HS-5 (cell line): ENCODE measurements around the gene CBLN3.

ENCODE experiments used
- DNase-seq: peaks from one replicate; pipeline ENCODE4 v3.0.0-alpha.2; 2012; ENCODE audit warnings: low read depth

Gene CBLN3

DNA sequence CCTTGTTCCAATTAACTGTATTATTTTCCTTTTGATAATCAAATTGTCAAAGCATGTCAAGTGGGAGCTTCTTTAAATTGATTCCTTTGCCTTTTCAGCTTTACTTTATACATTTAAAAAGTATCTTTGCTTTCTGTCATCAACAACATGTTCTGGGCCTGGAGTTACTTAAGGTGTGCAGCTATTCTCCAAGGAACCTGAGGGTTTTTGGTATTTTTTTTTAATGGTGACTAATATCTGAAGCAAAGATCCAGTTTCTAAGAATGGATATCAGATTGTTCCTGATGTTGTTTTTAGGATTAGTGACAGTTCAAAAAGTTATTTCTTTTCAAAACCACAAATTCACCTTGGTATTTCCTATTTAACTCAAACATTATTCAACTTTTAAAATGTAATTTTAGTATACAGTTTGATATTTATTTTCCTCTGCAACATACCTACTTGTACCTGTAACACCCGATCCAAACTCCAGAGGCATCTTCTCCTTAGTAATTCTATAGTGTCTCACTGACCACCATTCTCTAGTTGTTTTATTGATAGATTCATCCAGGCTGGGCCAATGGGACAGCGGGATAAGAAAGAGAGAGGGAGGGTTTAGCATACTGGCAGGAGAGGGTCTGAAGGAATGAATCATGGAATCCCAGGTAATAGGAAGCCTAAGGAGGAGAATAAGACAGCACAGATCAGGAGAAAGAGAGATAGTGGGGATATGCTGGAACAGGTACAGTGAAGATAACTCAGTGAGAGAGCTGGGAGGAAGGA, 3.1 kb downstream of the CBLN3 start:
- DNase-seq: no peak

GRCh38 chr14:24425704-24426103, 3.8 kb downstream of the CBLN3 start:
- no peak for DNase-seq

GRCh38 chr14:24422694-24423601, 6.5 kb downstream of the CBLN3 start:
- no peak for DNase-seq

DNA sequence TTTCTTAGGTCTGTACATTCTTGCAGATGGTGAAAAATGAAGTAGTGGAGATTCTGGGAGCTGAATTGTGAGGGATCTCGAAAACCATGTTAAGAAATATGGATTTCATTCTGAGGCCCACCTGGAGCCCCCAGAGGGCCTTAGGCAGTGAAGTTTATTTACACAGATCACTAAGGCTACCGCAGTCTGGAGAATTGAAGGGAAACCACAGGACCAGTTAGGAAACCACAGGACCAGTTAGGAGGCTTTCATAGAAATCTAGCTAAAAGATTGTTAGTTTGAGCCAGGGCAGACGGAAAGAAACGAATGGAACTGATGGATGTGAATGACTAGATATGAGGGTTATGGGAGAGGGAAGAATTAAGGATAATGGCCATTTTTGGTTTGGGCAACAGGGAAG, 7.2 kb downstream of the CBLN3 start:
- DNase-seq: no peak

GRCh38 chr14:24418492-24418873, 11.0 kb downstream of the CBLN3 start:
- DNase-seq: no peak

- no peak for DNase-seq
These were observed 11.5 kb downstream of the CBLN3 start for GRCh38 chr14:24417832-24418491.

DNA sequence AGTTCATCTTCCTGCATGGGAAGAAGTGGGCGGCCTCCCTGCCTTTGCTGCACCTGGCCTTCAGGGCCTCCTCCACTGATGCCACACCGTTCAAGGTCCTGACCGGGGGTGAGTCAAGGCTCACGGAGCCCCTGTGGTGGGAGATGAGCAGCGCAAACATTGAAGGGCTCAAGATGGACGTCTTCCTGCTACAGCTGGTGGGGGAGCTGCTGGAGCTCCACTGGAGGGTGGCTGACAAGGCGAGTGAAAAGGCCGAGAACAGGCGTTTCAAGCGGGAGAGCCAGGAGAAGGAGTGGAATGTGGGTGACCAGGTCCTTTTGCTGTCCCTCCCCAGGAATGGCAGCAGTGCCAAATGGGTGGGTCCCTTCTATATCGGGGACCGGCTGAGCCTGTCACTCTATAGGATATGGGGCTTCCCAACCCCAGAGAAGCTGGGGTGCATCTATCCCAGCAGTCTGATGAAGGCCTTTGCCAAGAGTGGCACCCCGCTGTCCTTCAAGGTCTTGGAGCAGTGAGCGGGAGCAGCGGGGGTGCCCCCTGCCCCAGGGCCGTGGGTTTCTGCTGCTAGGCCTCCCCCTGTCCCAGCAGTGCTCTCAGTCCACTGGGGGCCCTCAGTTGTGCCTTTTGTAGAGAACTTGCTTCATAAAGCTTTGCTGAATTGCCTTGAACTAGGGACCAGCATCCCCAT, 12.4 kb downstream of the CBLN3 start:
- DNase-seq: no peak

DNA sequence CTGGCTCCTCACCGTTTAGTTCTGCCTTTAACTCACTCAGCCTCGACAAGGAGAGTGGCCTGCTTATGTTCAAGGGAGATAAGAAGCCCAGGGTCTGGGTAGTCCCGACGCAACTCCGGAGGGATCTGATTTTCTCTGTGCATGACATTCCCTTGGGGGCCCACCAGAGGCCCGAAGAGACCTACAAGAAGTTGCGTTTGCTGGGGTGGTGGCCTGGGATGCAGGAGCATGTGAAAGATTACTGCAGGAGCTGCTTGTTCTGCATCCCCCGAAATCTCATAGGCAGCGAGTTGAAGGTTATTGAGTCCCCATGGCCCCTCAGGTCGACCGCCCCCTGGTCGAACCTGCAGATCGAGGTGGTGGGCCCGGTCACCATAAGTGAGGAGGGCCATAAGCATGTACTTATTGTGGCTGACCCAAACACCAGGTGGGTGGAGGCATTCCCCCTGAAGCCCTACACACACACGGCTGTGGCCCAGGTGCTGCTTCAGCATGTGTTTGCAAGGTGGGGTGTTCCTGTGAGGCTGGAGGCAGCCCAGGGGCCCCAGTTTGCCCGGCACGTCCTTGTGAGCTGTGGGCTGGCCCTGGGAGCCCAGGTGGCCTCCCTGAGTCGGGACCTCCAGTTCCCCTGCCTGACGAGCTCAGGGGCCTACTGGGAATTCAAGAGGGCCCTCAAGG, 13.1 kb downstream of the CBLN3 start:
- DNase-seq: no peak

GRCh38 chr14:24415421-24416253, 13.8 kb downstream of the CBLN3 start:
- DNase-seq: no peak

GRCh38 chr14:24414732-24415420, 14.6 kb downstream of the CBLN3 start:
- DNase-seq: no peak

- no peak for DNase-seq
These were observed 15.4 kb downstream of the CBLN3 start for GRCh38 chr14:24414077-24414476.

- DNase-seq: no peak
These were observed 17.8 kb downstream of the CBLN3 start for GRCh38 chr14:24411443-24412389.

DNA sequence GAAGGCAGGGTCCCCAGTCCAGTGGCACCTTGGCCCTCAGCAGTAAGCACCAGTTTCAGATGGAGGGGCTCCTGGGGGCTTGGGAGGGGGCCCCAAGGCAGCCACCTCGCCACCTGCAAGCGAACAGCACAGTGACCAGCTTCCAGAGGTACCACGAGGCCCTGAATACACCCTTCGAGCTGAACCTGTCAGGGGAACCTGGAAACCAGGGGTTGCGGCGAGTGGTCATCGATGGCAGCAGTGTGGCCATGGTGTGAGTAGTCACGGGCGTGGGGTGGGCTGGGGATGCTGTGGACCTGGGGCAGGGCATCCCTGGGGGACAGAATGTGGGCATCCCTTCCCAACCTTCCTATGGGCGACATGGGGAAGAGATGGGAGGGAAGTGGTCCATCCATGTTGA, 19.5 kb downstream of the CBLN3 start:
- no peak for DNase-seq

DNA sequence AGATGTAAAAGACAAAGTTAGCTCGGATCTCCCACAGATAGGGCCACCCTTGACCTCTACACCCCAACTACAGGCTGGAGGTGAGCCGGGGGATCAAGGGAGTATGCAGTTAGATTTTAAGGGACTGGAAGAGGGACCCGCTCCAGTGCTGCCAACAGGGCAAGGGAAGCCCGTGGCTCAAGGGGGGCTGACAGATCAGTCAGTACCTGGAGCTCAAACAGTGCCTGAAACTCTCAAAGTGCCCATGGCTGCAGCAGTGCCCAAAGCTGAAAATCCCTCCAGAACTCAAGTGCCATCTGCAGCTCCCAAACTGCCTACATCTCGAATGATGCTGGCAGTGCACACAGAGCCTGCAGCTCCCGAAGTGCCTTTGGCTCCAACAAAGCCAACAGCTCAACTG, 20.3 kb downstream of the CBLN3 start:
- no peak for DNase-seq

- no peak for DNase-seq
These were observed 20.7 kb downstream of the CBLN3 start for GRCh38 chr14:24408764-24409163.

DNA sequence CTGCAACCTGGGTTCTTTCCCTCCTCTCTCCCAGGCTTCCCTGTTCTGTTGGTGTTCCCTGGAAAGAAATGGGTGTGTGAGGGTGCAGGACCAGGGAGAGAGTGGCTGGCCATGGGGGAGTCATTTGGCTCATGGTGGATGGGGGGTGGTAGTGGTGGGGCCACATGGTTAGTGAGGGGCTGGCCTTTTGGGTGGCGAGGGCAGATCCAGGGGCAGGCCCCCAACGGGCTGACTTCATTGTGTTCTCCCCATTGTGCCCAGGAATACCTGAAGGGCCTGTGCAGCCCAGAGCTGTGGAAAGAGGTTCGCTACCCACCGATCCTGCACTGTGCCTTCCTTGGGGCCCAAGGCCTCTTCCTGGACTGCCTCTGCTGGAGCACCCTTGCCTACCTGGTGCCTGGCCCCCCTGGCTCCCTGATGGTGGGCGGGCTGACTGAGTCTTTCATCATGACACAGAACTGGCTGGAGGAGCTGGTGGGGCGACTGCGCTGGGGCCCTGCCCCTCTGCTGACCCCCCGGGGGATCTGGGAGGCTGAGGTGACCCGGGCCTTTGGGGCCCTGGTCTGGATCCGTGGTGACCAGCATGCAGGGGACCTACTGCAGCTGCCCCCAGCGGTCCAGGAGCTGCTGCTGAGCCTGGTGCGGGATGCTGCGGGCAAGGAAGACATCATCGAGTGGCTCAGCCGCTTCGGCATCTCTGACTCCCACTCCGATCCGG, 21.7 kb downstream of the CBLN3 start:
- no peak for DNase-seq

DNA sequence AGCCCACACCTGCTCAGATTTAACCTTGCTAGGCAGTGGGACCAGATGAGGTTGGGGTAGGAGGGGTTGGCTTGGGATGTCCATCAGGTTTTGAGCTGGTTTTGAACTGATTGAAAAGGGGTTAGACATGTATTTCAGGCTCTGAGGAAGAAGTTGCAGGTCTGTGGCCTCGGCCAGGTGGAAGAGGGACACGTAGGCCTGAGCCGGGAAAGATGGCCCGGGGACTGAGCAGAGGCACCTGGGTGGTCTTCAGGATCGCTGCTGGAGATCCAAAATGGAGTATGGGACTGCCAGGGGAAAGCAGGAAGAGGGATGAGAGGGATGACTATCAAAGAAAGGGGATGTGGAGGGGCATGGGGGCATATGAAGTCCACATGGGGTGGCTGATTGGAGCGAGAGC, 23.1 kb downstream of the CBLN3 start:
- DNase-seq: no peak

DNA sequence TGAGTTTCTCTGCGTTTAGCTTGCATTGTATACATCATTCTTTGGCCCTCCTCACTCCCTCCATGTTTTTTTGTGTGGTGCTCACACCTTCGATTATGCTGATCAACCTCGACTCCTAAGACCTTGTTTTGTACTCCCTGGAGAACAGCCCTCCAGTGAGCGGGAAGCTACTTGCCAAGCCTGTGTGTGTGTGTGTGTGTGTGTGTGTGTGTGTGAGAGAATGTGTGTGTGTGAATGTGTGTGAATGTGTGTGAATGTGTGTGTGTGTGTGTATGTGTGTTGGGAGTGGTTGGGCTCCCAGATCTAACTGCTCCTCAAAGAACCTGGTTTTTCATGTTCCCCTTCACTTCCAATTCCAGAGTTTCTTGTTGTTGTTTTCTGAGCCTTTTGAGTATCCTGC, 24.7 kb downstream of the CBLN3 start:
- DNase-seq: no peak
